ENCODE results near the gene CD1E.

DNA sequence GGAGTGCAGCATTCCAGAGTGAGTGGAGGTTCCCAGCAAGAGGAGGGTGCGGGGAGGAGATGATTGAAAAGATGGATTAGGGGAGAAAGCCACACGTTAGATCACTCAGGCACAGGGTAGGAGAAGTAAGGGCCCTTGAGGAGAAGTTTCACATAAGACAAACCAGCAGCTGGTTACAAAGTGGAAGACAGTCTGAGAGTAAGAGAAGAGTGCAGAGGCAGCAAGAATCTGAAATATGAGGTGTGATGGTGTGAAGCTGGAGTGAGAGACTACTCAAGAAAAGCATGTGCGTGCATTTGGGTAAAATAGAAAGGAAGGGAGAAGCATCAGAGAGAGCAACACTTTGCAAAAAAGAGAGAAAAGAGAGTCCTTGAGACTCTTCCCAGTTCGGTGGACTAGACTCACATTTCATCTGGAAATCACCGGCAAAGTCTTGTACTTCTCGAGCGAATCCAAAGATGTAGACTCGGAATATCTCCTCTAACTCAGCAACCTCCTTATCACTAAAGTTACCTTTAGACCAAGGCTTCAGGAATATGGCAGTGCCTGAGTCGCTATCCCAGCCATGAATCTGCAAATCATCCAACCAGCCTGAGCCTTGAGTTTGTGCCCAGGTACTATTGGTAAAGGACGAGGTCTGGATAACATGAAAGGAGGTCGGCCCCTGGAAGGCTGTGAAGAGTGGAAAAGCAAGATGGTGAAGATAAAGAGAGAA is 23.1 kb upstream of the CD1E start:
- TF ChIP-seq, protein P1, sequence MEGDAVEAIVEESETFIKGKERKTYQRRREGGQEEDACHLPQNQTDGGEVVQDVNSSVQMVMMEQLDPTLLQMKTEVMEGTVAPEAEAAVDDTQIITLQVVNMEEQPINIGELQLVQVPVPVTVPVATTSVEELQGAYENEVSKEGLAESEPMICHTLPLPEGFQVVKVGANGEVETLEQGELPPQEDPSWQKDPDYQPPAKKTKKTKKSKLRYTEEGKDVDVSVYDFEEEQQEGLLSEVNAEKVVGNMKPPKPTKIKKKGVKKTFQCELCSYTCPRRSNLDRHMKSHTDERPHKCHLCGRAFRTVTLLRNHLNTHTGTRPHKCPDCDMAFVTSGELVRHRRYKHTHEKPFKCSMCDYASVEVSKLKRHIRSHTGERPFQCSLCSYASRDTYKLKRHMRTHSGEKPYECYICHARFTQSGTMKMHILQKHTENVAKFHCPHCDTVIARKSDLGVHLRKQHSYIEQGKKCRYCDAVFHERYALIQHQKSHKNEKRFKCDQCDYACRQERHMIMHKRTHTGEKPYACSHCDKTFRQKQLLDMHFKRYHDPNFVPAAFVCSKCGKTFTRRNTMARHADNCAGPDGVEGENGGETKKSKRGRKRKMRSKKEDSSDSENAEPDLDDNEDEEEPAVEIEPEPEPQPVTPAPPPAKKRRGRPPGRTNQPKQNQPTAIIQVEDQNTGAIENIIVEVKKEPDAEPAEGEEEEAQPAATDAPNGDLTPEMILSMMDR (IDR thresholded peaks at IDR 0.05) = no peak
- no peak for TF ChIP-seq POLR2A (IDR thresholded peaks at IDR 0.05)
